Cardiac muscle cell (in vitro differentiated cells and primary cell): ENCODE results near the gene ITGB2. TPM values are rescaled to one million over a fixed set of nuclear protein-coding genes. Genes with fewer than 3 reads are reported as not detected.
A peak's percentile ranks its signal among the peaks of the same experiment; 100 is the strongest.
"Not testable (repeated sequence)": the region's sequence is repeated elsewhere in the genome, so short reads cannot be mapped to it uniquely, and the experiment has no call there.

Source experiments
- DNase-seq, 2 donors: peaks; one replicate each; pipeline versions ENCODE4 v3.0.0 to v3.0.0-alpha.2; 2010 to 2017; ENCODE audit warnings: low read depth in 1 of 2, low spot score in 1 of 2
- H3K27ac ChIP-seq: fragments of 200-600 bp; sonication (generic); 2 replicates; pipeline ENCODE4 v1.5.1; 2016
- H3K27me3 ChIP-seq: fragments of 200-600 bp; sonication (generic); 2 replicates; pipeline ENCODE4 v1.6.0; 2016; ENCODE audit warnings: control low read depth
- H3K36me3 ChIP-seq: fragments of 200-600 bp; sonication (generic); 2 replicates; pipeline ENCODE4 v1.5.1; 2016; ENCODE audit warnings: control low read depth
- H3K4me1 ChIP-seq: fragments of 200-600 bp; sonication (generic); 2 replicates; pipeline ENCODE4 v1.8.1; 2017; ENCODE audit warnings: low read depth, mild to moderate bottlenecking, mixed run types
- H3K4me3 ChIP-seq: fragments of 200-600 bp; sonication (generic); 2 replicates; pipeline ENCODE4 v1.5.1; 2016; ENCODE audit warnings: mild to moderate bottlenecking
- H3K9me3 ChIP-seq: fragments of 200-600 bp; sonication (generic); 2 replicates; pipeline ENCODE4 v1.5.1; 2017; ENCODE audit warnings: low read depth, mild to moderate bottlenecking, control low read depth
- CTCF ChIP-seq: IDR thresholded peaks from 2 replicates; pipeline ENCODE4 v1.5.1; 2012; ENCODE audit warnings: low read depth, mild to moderate bottlenecking, low read length
- polyA plus RNA-seq: library from polyadenylated mRNA; unstranded; fragments of >200 nt; fragmentation: Nextera tagmentation; extraction: Ambion mirVana; gene quantifications from 2 replicates; pipeline ENCODE4 v1.2.1, GENCODE V29; 2016
- total RNA-seq: library from RNA; depleted of rRNA; stranded (reverse); fragments of >200 nt; gene quantifications from 2 replicates; pipeline ENCODE4 v1.2.3, GENCODE V29; 2016

ITGB2 gene
- total and polyA plus RNA-seq, 2 experiments from 2014 or later, result 0.27 to 0.57 TPM

GRCh38 chr21:44880405-44881197, 40.1 kb downstream of the ITGB2 start:
- no peaks in the 10 kb centered on the region for H3K9me3 ChIP-seq
- DNase-seq, result peak in 1 of 2 donors; percentile 80
- TF ChIP-seq CTCF, result no peak
- no peaks in the 10 kb centered on the region for H3K4me1 ChIP-seq
- no peak overlapping the region for H3K4me3 ChIP-seq
- H3K36me3 ChIP-seq, result no peaks in the 10 kb centered on the region
- no peak overlapping the region for H3K27ac ChIP-seq
- peaks cover 18% of the 10 kb centered on the region for H3K27me3 ChIP-seq

GRCh38 chr21:44879238-44879637, 41.5 kb downstream of the ITGB2 start:
- not testable (repeated sequence) for H3K9me3 ChIP-seq, DNase-seq

GRCh38 chr21:44878053-44878982, 42.4 kb downstream of the ITGB2 start:
- peaks cover 8% of the 10 kb centered on the region for H3K4me1 ChIP-seq
- TF ChIP-seq CTCF, result no peak
- H3K36me3 ChIP-seq, result no peaks in the 10 kb centered on the region
- H3K4me3 ChIP-seq, result no peak overlapping the region
- H3K9me3 ChIP-seq, result no peaks in the 10 kb centered on the region
- peaks cover 31% of the 10 kb centered on the region for H3K27me3 ChIP-seq
- H3K27ac ChIP-seq, result no peak overlapping the region
- DNase-seq, result no peak

More at GRCh38 chr21:44879238-44879637, 41.5 kb downstream of the ITGB2 start:
- not testable (repeated sequence) for H3K4me3 ChIP-seq, H3K4me1 ChIP-seq, H3K27ac ChIP-seq, H3K36me3 ChIP-seq
- peaks cover 31% of the 10 kb centered on the region for H3K27me3 ChIP-seq

GRCh38 chr21:44876849-44877575, 43.7 kb downstream of the ITGB2 start:
- peaks cover 11% of the 10 kb centered on the region for H3K4me1 ChIP-seq
- H3K27me3 ChIP-seq, result peaks cover 29% of the 10 kb centered on the region
- no peak for DNase-seq
- no peak overlapping the region for H3K27ac ChIP-seq
- no peak for TF ChIP-seq CTCF
- H3K4me3 ChIP-seq, result no peak overlapping the region
- no peaks in the 10 kb centered on the region for H3K9me3 ChIP-seq
- H3K36me3 ChIP-seq, result no peaks in the 10 kb centered on the region

- Histone ChIP-seq H3K4me3 (peak overlapping the region; percentile 64), H3K9me3 (no peaks in the 10 kb centered on the region), H3K27me3 (peaks cover 26% of the 10 kb centered on the region), H3K36me3 (no peaks in the 10 kb centered on the region), H3K4me1 (peaks cover 24% of the 10 kb centered on the region), H3K27ac (no peak overlapping the region)
- DNase-seq, result peak in 1 of 2 donors; percentile 63
- peak; percentile 24 for TF ChIP-seq CTCF
Measured at GRCh38 chr21:44875316-44875700, 45.4 kb downstream of the ITGB2 start.
